Kidney glomerular epithelial cell (primary cell): Measurements from ENCODE around the gene PCDHB12.
"Not testable (repeated sequence)": the region's sequence is repeated elsewhere in the genome, so short reads cannot be mapped to it uniquely, and the experiment has no call there.

ENCODE experiments used
- DNase-seq: peaks from one replicate; lab custom pipeline; 2025; lab: John Stamatoyannopoulos, UW

The PCDHB12 gene

DNA sequence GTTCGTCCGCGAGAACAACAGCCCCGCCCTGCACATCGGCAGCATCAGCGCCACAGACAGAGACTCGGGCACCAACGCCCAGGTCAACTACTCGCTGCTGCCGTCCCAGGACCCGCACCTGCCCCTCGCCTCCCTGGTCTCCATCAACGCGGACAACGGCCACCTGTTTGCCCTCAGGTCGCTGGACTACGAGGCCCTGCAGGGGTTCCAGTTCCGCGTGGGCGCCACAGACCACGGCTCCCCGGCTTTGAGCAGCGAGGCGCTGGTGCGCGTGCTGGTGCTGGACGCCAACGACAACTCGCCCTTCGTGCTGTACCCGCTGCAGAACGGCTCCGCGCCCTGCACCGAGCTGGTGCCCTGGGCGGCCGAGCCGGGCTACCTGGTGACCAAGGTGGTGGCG lies 1.8 kb downstream of the PCDHB12 start:
- not testable (repeated sequence) for DNase-seq

- not testable (repeated sequence) for DNase-seq
Observed at GRCh38 chr5:141210849-141211248, 2.3 kb downstream of the PCDHB12 start.

DNA sequence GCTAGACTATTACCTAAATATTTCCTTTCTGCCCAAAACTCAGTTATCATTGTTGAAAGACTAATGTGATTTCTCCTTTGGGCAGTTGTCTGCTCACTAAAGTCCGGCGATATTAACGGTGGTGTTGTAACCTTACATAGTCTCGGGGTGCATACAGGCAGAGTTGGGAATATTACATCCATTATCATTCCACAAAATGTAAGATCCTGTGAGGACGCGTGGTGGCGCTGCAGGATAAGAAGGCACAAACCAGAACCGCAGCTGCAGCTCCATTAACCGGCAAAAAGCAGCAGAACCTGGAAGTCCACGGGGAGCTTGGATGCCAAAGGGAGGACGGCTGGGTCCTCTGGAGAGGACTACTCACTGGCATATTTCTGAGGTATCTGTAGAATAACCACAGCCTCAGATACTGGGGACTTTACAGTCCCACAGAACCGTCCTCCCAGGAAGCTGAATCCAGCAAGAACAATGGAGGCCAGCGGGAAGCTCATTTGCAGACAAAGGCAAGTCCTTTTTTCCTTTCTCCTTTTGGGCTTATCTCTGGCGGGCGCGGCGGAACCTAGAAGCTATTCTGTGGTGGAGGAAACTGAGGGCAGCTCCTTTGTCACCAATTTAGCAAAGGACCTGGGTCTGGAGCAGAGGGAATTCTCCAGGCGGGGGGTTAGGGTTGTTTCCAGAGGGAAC lies 5.3 kb downstream of the PCDHB12 start, which contains the start of gene PCDHB13:
TSS of gene PCDHB13 (plus strand) at position 264 of the 684 bp plus-strand sequence. CDS start at position 469, 205 bp downstream.
- not testable (repeated sequence) for DNase-seq

GRCh38 chr5:141214583-141214982 lies 6.1 kb downstream of the PCDHB12 start:
- DNase-seq: not testable (repeated sequence)

DNA sequence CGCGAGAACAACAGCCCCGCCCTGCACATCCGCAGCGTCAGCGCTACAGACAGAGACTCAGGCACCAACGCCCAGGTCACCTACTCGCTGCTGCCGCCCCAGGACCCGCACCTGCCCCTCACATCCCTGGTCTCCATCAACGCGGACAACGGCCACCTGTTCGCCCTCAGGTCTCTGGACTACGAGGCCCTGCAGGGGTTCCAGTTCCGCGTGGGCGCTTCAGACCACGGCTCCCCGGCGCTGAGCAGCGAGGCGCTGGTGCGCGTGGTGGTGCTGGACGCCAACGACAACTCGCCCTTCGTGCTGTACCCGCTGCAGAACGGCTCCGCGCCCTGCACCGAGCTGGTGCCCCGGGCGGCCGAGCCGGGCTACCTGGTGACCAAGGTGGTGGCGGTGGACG lies 7.0 kb downstream of the PCDHB12 start:
- not testable (repeated sequence) for DNase-seq

DNA sequence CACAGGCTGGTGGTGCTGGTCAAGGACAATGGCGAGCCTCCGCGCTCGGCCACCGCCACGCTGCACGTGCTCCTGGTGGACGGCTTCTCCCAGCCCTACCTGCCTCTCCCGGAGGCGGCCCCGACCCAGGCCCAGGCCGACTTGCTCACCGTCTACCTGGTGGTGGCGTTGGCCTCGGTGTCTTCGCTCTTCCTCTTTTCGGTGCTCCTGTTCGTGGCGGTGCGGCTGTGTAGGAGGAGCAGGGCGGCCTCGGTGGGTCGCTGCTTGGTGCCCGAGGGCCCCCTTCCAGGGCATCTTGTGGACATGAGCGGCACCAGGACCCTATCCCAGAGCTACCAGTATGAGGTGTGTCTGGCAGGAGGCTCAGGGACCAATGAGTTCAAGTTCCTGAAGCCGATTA lies 7.5 kb downstream of the PCDHB12 start:
- not testable (repeated sequence) for DNase-seq

DNA sequence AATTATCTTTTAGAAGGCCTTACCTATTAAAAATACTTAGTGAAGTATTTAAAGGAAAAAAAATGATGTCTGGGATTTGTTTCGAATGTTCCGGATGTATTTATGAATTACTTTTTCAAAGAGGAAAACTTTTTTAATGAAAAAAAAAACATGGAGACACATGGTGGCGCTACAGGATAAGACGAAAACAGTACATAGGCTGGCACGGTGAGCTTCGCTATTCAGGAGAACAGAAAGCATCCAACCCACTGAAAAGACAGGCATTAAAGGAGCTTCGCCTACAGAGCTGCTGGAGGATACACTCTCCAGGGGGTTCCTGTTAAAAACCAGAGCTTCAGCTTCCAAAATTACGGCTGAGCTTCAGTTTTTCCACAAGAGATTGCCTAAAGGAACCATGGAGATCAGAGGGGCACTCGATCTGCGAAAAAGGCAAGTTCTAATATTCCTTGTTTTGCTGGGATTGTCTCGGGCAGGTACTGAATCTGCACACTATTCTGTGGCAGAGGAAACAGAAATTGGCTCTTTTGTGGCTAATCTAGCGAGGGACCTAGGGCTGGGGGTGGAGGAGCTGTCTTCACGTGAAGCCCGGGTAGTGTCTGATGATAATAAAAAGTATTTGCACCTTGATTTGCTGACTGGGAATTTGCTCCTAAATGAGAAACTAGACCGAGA lies 14.7 kb downstream of the PCDHB12 start, which contains the start of gene PCDHB14:
TSS of gene PCDHB14 (plus strand) at position 232 of the 672 bp plus-strand sequence. CDS start at position 395, 163 bp downstream.
- peak; percentile 7 for DNase-seq

DNA sequence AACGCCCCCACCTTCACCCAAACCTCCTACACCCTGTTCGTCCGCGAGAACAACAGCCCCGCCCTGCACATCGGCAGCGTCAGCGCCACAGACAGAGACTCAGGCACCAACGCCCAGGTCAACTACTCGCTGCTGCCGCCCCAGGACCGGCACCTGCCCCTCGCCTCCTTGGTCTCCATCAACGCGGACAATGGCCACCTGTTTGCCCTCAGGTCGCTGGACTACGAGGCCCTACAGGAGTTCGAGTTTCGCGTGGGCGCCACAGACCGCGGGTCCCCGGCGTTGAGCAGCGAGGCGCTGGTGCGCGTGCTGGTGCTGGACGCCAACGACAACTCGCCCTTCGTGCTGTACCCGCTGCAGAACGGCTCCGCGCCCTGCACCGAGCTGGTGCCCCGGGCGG lies 16.3 kb downstream of the PCDHB12 start:
- DNase-seq: not testable (repeated sequence)

DNA sequence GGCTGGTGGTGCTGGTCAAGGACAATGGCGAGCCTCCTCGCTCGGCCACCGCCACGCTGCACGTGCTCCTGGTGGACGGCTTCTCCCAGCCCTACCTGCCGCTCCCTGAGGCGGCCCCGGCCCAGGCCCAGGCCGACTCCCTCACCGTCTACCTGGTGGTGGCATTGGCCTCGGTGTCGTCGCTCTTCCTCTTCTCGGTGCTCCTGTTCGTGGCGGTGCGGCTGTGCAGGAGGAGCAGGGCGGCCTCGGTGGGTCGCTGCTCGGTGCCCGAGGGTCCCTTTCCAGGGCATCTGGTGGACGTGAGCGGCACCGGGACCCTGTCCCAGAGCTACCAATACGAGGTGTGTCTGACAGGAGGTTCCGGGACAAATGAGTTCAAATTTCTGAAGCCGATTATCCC lies 16.9 kb downstream of the PCDHB12 start:
- not testable (repeated sequence) for DNase-seq

DNA sequence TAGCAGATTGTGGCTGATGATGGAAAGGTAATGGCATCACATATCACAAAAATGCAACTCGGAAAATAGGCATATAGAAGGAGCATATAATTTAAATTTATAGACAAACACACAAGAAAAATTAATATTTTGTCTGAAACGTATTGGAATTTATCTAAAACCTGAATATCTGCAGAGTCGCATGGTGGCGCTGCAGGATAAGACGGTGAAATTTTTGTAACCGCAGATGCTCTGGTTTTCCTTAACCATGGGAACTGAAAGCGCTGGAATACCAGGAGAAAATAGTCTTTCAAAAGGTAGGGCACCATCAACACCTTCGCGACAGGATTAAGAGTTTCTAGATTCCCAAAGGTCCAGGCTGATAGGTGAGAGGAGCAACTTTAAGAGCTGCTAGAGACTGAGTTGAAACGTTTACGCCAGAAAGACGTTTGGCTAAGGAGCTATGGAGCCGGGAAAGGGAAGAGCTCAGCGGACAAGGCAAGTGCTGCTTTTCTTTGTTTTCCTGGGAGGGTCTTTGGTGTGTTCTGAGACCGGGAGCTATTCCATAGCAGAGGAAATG lies 25.7 kb downstream of the PCDHB12 start:
- no peak for DNase-seq

DNA sequence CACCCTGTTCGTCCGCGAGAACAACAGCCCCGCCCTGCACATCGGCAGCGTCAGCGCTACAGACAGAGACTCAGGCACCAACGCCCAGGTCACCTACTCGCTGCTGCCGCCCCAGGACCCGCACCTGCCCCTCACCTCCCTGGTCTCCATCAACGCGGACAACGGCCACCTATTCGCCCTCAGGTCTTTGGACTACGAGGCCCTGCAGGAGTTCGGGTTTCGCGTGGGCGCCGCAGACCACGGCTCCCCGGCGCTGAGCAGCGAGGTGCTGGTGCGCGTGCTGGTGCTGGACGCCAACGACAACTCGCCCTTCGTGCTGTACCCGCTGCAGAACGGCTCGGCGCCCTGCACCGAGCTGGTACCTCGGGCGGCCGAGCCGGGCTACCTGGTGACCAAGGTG lies 27.4 kb downstream of the PCDHB12 start:
- DNase-seq: not testable (repeated sequence)

GRCh38 chr5:141236516-141237313 lies 28.2 kb downstream of the PCDHB12 start:
- DNase-seq: no peak

- no peak for DNase-seq
Observed at GRCh38 chr5:141241496-141241895, 33.0 kb downstream of the PCDHB12 start.

DNA sequence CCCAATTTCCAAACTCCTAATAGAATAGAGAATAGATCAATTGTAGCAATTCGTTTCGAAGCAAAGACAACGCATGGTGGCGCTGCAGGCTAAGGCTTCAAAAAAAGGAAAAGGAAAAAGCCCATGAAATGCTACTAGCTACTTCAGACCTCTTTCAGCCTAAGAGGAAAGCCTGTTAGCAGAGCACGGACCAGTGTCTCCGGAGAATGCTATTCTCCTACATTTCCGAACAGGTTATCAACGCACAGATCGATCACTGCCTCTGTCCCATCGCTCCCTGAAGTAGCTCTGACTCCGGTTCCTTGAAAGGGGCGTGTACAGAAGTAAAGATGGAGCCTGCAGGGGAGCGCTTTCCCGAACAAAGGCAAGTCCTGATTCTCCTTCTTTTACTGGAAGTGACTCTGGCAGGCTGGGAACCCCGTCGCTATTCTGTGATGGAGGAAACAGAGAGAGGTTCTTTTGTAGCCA lies 36.8 kb downstream of the PCDHB12 start, which contains the start of gene PCDHB15:
TSS of gene PCDHB15 (plus strand) at position 146 of the 468 bp plus-strand sequence. CDS start at position 330, 184 bp downstream.
- DNase-seq: no peak

- not testable (repeated sequence) for DNase-seq
Observed at GRCh38 chr5:141246971-141247370, 38.5 kb downstream of the PCDHB12 start.

GRCh38 chr5:141247434-141247833 lies 38.9 kb downstream of the PCDHB12 start:
- DNase-seq: not testable (repeated sequence)

DNA sequence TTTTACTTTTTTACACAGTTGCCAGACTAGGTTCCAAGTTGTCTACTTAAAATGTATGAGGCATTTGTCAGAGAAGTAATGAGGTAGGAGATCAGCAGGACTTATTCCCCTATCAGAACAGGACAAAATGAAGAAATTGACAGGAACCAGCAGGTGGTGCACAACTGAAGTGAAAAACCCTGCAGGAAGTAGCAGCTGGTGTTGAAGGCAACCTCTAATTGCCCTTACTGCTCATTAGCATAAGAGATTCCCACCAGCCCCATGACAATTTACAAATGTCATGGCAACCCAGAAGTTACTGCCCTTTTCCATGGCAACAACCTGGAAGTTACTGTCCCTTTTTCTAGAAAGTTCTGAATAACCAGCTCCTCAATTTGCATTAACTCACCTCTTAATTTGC lies 42.1 kb downstream of the PCDHB12 start:
- no peak for DNase-seq

GRCh38 chr5:141258464-141258863 lies 49.9 kb downstream of the PCDHB12 start:
- no peak for DNase-seq

DNA sequence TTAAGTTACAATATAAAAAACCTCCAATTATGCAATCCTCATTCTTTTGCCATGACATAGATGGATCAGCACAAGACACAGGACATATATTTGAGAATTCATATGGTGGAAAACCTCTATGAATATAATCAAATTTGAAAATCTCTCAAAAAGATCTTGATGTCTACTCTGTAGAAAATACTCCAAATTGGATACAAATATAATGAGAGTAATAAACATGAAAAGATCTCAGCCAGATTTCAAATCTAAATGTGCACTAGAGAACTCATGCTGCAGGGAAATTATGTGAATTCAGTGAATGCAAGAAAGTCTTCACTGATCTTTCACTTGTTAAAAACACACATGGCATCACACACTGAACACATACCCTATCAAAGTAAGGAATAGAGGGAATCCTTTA lies 50.4 kb downstream of the PCDHB12 start:
- DNase-seq: no peak

DNA sequence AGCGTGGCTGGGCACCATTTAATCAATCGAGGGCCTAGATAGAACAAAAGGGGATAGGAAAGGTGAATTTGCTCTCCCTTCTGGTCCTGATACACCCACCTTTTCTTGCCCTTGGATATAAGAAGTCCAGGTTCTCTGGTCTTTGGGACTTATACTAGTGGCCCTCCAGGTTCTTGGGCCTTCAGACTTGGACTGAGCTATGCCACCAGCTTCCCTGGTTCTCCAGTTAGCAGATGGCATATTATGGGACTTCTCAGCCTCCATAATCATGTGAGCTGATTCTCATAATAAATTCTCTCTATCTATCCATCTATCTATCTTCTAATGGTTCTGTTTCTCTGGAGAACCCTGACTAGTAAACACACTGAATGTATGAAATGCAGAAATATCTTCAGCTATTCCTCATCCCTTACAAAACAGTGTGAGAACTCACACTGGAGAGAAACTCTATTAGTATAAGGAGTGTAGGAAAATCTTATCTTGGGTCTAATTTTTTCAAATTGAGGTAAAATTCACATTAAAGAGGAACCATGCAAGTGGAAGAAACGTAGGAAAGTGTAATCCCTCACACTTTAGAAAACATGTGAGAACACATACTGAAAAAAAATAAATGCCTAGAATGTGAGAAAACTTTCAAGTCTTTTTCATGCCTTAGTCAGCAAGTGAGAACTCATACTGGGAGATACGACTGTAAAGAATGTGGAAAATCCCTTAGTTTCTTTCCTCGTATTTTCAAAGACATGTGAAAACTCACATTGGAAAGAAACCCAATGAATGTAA lies 52.1 kb downstream of the PCDHB12 start:
- DNase-seq: no peak

DNA sequence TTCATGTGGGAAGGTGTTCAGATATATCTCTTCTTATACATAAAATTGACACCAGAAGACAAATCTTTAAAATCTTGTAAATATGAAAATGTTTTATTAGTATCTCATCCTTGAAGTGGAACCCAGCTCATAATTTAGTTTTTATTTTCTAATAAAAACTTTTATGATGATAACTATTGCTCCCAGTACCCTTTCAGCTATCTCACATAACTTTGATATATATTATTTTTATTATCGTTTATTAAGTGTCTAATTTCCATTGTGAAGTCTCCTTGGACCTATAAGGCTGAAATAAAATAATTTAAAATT lies 52.7 kb downstream of the PCDHB12 start:
- DNase-seq: no peak
